Mesothelial cell of epicardium (in vitro differentiated cells): Measurements from ENCODE around the gene MC3R. TPM values are rescaled to one million over a fixed set of nuclear protein-coding genes. Genes with fewer than 3 reads are reported as not detected.

Source experiments
- DNase-seq, 2 experiments: peaks; one replicate each; pipeline ENCODE4 v3.0.0; 2021; ENCODE audit warnings: low spot score in 2 of 2; ENCODE audit not compliant: unreplicated experiment in 2 of 2
- H3K27ac Mint-ChIP-seq: 2 replicates; pipeline ENCODE4 v1.8.0; 2021; ENCODE audit warnings: mixed read lengths
- H3K27me3 Mint-ChIP-seq: 2 replicates; pipeline ENCODE4 v1.8.0; 2021; ENCODE audit warnings: low read depth, mixed read lengths
- H3K36me3 Mint-ChIP-seq: 2 replicates; pipeline ENCODE4 v1.8.0; 2021; ENCODE audit warnings: mixed read lengths
- H3K4me1 Mint-ChIP-seq: 2 replicates; pipeline ENCODE4 v1.8.0; 2021; ENCODE audit warnings: mixed read lengths
- H3K4me3 Mint-ChIP-seq: 2 replicates; pipeline ENCODE4 v1.8.0; 2021; ENCODE audit warnings: mild to moderate bottlenecking, moderate library complexity, mixed read lengths
- H3K9me3 Mint-ChIP-seq: 2 replicates; pipeline ENCODE4 v1.8.0; 2021; ENCODE audit warnings: mixed read lengths
- total RNA-seq: library from RNA; stranded (reverse); gene quantifications from 3 replicates; pipeline ENCODE4 v1.2.1, GENCODE V29; 2021
- TF ChIP-seq, protein P1 (sequence below): fragments of 200-600 bp; sonication (generic); IDR thresholded peaks from one replicate; pipeline ENCODE4 v1.5.0; 2021; ENCODE audit warnings: antibody characterized with exemption; ENCODE audit not compliant: unreplicated experiment

Gene MC3R
- total RNA-seq, 1 donor from 2014 or later: not detected

DNA sequence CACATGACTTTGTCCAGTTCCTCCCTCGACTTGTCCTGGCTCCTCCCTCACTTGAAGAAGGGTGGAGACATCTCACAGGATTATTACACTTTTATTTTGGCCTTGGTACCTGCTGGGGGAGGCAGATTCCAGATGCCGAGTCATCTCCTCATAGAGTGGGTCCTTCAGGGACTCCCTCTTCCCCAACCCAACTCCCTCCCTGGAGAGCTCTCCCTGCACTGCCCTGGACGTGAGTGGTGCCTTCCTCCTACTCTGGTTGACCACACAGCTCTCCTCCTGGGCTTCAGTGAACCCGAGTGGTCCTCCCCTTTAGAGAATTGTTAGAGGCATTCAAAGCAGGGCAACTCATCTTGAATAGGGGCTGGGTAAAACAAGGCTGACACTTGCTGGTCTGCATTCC lies 40.9 kb upstream of the MC3R start:
- Mint-ChIP-seq H3K27me3 (no peaks in the 10 kb centered on the region), H3K4me3 (no peak overlapping the region), H3K27ac (no peak overlapping the region), H3K36me3 (no peaks in the 10 kb centered on the region), H3K4me1 (no peaks in the 10 kb centered on the region), H3K9me3 (peaks cover 72% of the 10 kb centered on the region)
- no peak for DNase-seq
- TF ChIP-seq, protein P1, sequence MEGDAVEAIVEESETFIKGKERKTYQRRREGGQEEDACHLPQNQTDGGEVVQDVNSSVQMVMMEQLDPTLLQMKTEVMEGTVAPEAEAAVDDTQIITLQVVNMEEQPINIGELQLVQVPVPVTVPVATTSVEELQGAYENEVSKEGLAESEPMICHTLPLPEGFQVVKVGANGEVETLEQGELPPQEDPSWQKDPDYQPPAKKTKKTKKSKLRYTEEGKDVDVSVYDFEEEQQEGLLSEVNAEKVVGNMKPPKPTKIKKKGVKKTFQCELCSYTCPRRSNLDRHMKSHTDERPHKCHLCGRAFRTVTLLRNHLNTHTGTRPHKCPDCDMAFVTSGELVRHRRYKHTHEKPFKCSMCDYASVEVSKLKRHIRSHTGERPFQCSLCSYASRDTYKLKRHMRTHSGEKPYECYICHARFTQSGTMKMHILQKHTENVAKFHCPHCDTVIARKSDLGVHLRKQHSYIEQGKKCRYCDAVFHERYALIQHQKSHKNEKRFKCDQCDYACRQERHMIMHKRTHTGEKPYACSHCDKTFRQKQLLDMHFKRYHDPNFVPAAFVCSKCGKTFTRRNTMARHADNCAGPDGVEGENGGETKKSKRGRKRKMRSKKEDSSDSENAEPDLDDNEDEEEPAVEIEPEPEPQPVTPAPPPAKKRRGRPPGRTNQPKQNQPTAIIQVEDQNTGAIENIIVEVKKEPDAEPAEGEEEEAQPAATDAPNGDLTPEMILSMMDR: no peak

DNA sequence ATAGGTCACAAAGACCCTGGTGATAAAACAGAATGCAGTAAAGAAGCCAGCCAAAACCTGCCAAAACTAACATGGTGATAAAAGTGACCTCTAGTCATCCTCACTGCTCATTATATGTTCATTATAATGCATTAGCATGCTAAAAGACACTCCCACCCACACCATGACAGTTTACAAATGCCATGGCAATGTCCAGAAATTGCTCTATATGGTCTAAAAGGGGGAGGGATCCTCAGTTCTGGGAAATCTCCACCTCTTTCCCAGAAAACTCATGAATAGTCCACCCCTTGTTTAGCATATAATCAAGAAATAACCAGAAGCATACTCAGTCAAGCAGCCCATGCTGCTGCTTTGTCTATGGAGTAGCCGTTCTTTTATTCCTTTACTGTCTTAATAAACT lies 40.4 kb upstream of the MC3R start:
- no peak overlapping the region for H3K4me3 Mint-ChIP-seq
- TF ChIP-seq, protein P1: no peak
- no peaks in the 10 kb centered on the region for H3K27me3 Mint-ChIP-seq
- H3K4me1 Mint-ChIP-seq: no peaks in the 10 kb centered on the region
- peaks cover 70% of the 10 kb centered on the region for H3K9me3 Mint-ChIP-seq
- no peak for DNase-seq
- H3K27ac Mint-ChIP-seq: no peak overlapping the region
- H3K36me3 Mint-ChIP-seq: no peaks in the 10 kb centered on the region

DNA sequence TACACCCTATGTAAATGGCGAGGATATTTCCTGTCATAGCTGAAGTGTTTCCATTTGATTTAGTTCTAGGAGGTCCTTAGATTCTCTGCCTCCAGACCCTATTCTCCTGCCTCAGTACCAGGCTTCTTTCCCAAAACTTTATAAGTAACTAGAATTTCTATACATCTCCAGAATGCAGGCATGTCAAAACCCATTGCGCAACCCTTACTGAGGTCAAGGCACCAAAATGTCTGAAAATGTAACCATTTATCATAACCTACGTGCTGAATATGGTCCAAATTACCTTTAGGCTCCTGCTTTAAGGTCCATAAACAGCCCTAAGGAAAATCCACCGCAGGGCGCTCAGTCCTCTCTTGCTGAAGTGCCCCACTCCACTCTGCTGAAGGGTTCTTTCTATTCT lies 37.5 kb upstream of the MC3R start:
- no peak for DNase-seq
- Mint-ChIP-seq H3K4me3 (no peak overlapping the region), H3K4me1 (no peaks in the 10 kb centered on the region), H3K36me3 (no peaks in the 10 kb centered on the region), H3K27ac (no peak overlapping the region), H3K9me3 (peaks cover 79% of the 10 kb centered on the region), H3K27me3 (no peaks in the 10 kb centered on the region)
- TF ChIP-seq, protein P1: no peak

DNA sequence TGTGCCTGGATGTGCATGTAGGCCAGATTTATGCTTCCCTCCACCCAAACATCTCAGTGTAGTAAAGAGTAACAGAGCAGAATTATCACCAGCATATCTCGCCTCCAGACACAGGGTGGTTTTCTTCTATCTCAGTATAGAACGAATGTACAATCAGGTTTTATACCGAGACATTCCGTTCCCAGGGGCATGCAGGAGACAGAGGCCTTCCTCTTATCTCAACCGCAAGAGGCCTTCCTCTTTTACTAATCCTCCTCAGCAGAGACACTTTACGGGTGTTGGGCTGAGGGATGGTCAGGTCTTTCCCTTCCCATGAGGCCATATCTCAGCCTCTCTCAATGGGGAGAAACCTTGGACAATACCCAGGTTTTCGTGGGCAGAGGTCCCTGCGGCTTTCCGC lies 36.4 kb upstream of the MC3R start:
- Mint-ChIP-seq H3K27ac (no peak overlapping the region), H3K36me3 (no peaks in the 10 kb centered on the region), H3K4me3 (no peak overlapping the region), H3K27me3 (no peaks in the 10 kb centered on the region), H3K4me1 (no peaks in the 10 kb centered on the region), H3K9me3 (peaks cover 77% of the 10 kb centered on the region)
- no peak for DNase-seq
- TF ChIP-seq, protein P1: no peak

DNA sequence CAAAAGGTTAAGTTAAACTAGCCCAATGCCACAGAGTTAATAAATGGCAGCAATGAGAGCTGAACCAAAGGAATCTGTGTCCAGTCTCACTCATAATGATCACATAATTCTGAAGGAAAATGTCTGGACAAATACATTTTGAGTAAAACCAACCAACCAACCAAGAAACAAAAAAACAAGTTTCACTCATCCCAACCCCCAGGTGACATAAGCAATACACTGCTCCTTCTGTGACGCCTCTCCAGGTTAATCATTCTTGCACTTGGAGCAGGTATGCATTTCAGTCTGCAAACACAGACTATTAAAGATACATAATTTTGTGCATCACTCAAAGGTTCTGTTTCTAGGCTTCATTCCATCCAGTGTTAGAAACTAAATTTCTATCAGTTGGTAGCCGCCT lies 35.2 kb upstream of the MC3R start:
- no peak overlapping the region for H3K27ac Mint-ChIP-seq
- no peaks in the 10 kb centered on the region for H3K27me3 Mint-ChIP-seq
- peaks cover 75% of the 10 kb centered on the region for H3K9me3 Mint-ChIP-seq
- H3K4me1 Mint-ChIP-seq: no peaks in the 10 kb centered on the region
- no peak overlapping the region for H3K4me3 Mint-ChIP-seq
- no peak for DNase-seq
- no peaks in the 10 kb centered on the region for H3K36me3 Mint-ChIP-seq
- TF ChIP-seq, protein P1: no peak

DNA sequence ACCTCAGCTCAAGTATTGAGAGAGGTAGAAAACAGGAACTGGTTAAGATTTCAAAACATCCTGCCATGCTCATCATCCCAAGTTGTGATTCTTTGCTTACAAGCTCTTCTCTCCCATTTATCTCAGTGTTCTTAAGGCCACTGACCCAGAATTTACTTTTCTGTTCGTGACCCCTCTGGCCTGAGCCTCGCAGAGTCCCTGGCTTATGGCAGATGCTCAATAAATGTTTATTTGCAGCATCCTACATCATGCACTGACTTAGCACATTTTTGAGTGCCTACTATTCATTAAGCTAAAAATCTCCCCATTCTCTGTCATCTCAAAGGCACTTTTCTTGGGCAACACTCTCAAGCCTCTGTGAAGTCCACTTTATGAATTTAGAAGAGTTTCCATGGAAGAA lies 33.4 kb upstream of the MC3R start:
- no peaks in the 10 kb centered on the region for H3K27me3 Mint-ChIP-seq
- DNase-seq: no peak
- H3K4me3 Mint-ChIP-seq: no peak overlapping the region
- peaks cover 74% of the 10 kb centered on the region for H3K9me3 Mint-ChIP-seq
- TF ChIP-seq, protein P1: no peak
- no peaks in the 10 kb centered on the region for H3K4me1 Mint-ChIP-seq
- H3K36me3 Mint-ChIP-seq: no peaks in the 10 kb centered on the region
- H3K27ac Mint-ChIP-seq: no peak overlapping the region
